ENCODE results near the gene KIF26B.

Gene KIF26B

DNA sequence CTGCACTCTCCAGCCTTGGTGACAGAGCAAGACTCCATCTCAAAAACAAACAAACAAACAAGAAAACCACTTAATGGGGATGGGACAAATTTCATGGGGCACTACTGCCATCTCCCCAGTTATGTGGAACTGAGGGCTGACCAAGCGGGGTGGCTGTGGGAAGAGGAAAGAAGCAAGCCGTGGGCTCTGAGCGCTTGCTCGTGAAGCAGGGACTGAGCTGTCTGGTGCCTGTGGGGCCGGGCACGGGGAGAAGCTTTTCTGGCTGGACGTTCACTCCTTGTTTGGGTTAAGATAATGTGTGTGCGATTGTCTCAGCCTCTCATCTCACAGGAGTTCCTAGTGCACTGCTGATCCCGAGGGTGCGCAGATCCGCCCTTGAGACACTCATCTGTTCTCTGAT is 22.0 kb upstream of the KIF26B start:
- DNase-seq (ENCODE audit: low read depth in 2 of 2) = no peak

- no peak for DNase-seq (ENCODE audit: low read depth in 2 of 2)
Measured at GRCh38 chr1:245133995-245134715, 20.6 kb upstream of the KIF26B start.

GRCh38 chr1:245142171-245142798 is 12.5 kb upstream of the KIF26B start:
- DNase-seq (ENCODE audit: low read depth in 2 of 2) = no peak

DNA sequence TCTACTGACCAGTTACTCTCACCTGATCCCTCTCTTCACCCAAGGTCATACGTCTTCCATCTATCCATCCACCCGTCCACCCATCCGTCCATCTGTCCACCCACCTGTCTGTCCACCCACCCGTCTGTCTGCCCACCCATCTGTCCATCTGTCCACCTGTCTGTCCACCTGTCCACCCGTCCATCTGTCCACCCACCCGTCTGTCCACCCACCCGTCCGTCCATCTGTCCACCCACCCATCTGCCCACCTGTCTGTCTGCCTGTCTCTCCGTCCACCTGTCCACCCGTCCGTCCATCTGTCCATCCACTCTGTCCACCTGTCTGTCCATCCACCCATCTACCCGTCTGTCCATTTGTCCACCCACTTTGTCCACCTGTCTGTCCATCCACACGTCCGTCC is 11.8 kb upstream of the KIF26B start:
- no peak for DNase-seq (ENCODE audit: low read depth in 2 of 2)

DNA sequence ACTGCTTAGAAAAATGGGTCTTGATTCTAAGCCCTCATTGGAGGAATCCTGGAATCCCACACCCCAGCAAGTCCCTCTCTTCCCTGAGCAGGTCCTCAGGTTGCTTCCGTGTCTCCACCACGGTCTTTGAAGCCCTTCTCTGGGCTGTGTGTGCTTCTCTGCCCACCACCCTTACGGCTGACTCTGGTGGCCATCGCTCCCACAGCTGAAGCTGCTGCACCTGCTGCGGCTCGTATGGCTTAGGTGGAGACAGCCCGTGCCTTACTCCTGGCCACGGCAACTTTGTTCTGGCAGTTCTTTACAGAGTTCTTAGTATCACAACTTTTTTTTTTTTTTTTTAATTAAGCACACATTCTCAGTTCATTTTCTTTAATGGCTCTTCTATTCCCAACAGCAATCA is 10.9 kb upstream of the KIF26B start:
- DNase-seq (ENCODE audit: low read depth in 2 of 2) = no peak

DNA sequence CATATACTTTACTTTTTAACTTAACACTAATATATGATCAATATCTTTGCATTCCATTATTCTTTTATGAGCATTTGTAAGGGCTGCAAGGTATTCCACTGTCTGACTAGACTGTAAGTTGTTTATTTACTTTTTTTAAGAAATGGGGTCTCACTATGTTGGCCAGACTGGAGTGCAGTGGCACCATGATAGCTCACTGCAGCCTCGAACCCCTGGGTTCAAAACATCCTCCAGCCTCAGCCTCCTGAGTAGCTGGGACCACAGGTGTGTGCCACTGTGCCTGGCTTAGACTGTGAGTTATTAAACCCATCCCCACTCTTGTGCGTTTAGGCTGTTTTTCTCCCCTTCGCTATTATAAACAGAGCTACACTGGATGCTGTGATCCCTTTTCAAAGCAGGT is 6.7 kb upstream of the KIF26B start:
- DNase-seq (ENCODE audit: low read depth in 2 of 2) = no peak

GRCh38 chr1:245148861-245149260 is 5.9 kb upstream of the KIF26B start:
- no peak for DNase-seq (ENCODE audit: low read depth in 2 of 2)

- DNase-seq (ENCODE audit: low read depth in 2 of 2) = peak in 1 of 2 donors; percentile 25
Measured at GRCh38 chr1:245153081-245153551, 1.7 kb upstream of the KIF26B start.

- DNase-seq (ENCODE audit: low read depth in 2 of 2) = no peak
Measured at GRCh38 chr1:245153552-245154428, 995 bp upstream of the KIF26B start.

DNA sequence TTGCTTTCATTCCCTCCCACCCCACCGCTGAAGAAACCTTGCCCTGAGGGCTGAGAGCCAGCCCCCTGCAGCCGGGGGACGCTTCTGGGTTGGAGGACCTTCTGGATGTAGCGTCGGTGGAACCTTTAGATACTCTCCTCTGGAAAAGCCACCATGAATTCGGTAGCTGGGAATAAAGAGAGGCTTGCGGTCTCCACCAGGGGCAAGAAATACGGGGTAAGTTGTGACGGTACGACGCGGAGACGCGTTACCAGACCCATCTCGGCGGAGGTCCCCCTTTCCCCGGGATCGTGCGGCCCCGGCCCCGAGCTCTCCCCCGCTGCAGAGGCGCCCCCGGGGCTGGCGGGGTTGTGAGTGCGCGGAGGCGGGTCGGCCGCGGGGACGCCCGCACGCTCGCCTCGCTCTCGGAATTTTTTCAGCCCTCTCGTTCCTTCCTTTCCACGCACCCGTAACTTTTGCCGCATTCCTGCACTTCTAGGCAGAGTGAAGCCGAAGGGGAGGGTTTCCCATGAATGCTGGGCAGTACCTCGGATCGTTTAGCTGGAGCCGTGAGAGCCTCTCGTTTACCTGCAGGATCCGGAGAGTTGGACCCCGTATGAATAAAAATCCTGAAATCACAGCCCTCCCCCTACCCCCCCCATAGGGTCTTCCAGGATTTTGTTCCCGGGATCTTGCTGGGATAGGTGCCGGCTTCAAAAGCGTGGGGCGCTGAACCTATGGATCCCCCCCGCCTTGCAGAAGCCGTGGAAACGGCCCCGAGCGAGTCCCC is 671 bp downstream of the KIF26B start:
- DNase-seq (ENCODE audit: low read depth in 2 of 2) = no peak

DNA sequence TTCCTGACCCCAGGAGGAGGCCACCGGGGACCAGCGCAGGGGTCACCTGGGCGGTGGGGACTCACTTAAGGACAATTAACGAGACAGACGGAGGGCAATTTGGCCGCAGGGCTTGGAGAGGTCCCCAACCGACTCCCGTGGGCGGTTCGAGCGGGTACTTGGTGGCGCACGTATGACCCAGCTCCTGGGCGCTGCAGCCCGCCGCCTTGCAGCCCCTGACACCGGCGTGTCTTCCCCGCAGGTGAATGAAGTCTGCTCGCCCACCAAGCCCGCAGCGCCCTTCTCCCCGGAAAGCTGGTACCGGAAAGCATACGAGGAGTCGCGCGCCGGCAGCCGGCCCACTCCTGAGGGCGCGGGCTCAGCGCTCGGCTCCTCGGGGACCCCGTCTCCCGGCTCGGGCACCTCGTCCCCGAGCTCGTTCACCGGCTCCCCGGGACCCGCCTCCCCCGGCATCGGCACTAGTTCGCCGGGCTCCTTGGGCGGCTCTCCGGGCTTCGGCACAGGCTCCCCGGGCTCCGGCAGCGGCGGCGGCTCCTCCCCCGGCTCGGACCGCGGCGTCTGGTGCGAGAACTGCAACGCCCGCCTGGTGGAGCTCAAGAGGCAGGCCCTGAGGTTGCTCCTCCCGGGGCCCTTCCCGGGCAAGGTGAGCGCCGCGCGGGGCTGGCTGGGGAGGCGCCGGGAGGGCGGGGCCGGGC is 1.4 kb downstream of the KIF26B start:
- DNase-seq (ENCODE audit: low read depth in 2 of 2) = peak; percentile 29 to 32

GRCh38 chr1:245156736-245157505 is 2.1 kb downstream of the KIF26B start:
- no peak for DNase-seq (ENCODE audit: low read depth in 2 of 2)

- DNase-seq (ENCODE audit: low read depth in 2 of 2) = no peak
Measured at GRCh38 chr1:245158913-245159312, 4.1 kb downstream of the KIF26B start.

GRCh38 chr1:245160288-245160687 is 5.5 kb downstream of the KIF26B start:
- no peak for DNase-seq (ENCODE audit: low read depth in 2 of 2)

- no peak for DNase-seq (ENCODE audit: low read depth in 2 of 2)
Measured at GRCh38 chr1:245160741-245161400, 6.1 kb downstream of the KIF26B start.

- DNase-seq (ENCODE audit: low read depth in 2 of 2) = no peak
Measured at GRCh38 chr1:245161866-245162265, 7.1 kb downstream of the KIF26B start.

DNA sequence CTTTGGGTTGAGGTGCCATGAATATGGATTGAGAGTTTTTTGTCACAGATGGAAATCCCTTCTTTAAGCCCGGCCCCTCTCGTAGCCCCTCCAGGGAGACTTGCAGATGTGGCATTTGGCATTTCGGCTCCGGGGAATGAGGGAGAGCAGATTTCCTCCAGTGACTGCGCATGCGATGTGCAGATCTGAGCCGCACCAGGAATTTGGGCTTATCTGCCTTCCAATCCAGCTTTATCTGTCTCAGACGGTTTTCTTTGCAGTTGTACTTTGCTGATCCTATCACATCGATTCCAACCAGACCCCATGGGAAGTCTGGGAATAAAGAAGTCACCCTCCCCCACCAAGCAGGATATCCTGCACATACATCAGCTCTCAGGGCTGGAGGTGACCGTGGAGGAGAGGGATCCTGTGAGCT is 11.7 kb downstream of the KIF26B start:
- no peak for DNase-seq (ENCODE audit: low read depth in 2 of 2)

DNA sequence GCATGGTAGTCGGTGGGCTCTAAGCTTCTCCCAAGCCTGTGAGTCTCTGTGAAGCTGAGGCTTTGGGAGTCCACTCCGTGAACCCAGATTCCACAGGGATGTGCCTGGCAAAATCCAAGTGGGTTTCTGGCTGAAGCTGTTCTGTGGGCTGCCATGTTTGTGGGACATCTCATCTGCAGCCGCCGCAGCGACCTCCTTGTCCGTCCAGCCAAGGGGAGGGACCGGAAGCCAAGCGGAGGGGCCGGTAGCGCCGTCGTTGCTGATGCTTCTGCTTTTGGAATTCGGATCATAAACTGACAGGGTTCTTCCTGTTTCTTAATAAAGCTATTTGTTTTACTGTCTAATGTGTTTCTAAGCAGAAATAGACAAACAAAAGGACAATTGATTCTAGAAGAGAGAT is 13.3 kb downstream of the KIF26B start:
- no peak for DNase-seq (ENCODE audit: low read depth in 2 of 2)

DNA sequence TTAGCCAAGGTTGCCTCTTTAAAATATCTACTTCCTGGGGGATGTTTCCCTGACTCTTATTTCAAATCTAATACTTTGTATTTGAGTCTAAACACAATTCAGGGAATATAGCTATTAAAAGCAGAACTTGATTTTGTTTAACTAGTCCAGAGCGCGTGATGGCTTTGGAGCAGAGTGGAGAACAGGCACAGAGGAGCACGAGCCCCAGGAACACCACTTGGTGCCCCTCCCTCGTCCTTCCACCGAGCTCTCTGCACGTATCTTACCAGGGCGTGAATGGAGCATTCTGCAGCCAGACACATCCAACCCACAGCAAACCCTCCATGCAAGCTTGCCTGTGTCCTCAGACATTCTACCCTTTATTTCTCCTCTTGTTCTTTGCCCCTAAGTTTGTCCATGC is 14.1 kb downstream of the KIF26B start:
- DNase-seq (ENCODE audit: low read depth in 2 of 2) = no peak

GRCh38 chr1:245169376-245169775 is 14.6 kb downstream of the KIF26B start:
- DNase-seq (ENCODE audit: low read depth in 2 of 2) = no peak

All from stimulated activated CD8-positive, alpha-beta memory T cell treated with anti-CD3 and anti-CD28 coated beads, Interleukin-7, amount 100 ng/mL, for 1 hour (primary cell).